Stomach (tissue), 9 donors: ENCODE data around the gene UBE2V1. TPM values are rescaled to one million over a fixed set of nuclear protein-coding genes. Genes with fewer than 3 reads are reported as not detected.

Experiments used
- DNase-seq, 2 donors: peaks; one replicate each; pipeline versions ENCODE4 v3.0.0 to v3.0.0-alpha.2; 2013 to 2019
- H3K27ac ChIP-seq, 5 donors: fragments of 200-600 bp in 4 of 5; sonication (generic) in 4 of 5; one replicate each; pipeline ENCODE4 v1.5.1; 2013 to 2019; ENCODE audit warnings: mild to moderate bottlenecking in 1 of 5, moderate library complexity in 1 of 5
- H3K27me3 ChIP-seq, 3 donors: fragments of 200-600 bp; sonication (generic); one replicate each; pipeline ENCODE4 v1.5.1; 2017 to 2019; ENCODE audit warnings: mixed run types in 1 of 3
- H3K36me3 ChIP-seq, 4 donors: fragments of 200-600 bp; sonication (generic); 1 replicate in 3 of 4; 2 replicates in 1 of 4; pipeline ENCODE4 v1.5.1; 2016 to 2019
- H3K4me1 ChIP-seq, 4 donors: fragments of 200-600 bp; sonication (generic); one replicate each; pipeline ENCODE4 v1.5.1; 2016 to 2019
- H3K4me3 ChIP-seq, 4 donors: fragments of 200-600 bp; sonication (generic) in 3 of 4; one replicate each; pipeline ENCODE4 v1.5.1; 2016 to 2019; ENCODE audit warnings: mild to moderate bottlenecking in 1 of 4
- H3K9me3 ChIP-seq, 4 donors: fragments of 200-600 bp; sonication (generic); one replicate each; pipeline ENCODE4 v1.5.1; 2016 to 2019
- CTCF ChIP-seq, 7 experiments: fragments of 450-650 bp in 4 of 7; fragments of 200-600 bp in 3 of 7; sonication (generic) in 3 of 7; IDR thresholded peaks; one replicate each; pipeline ENCODE4 v1.5.1; 2016 to 2019; ENCODE audit warnings: antibody characterized with exemption in 7 of 7, control low read depth in 2 of 7, mild to moderate bottlenecking in 1 of 7
- EP300 ChIP-seq: sonication (generic); formaldehyde crosslinking; IDR thresholded peaks from one replicate; pipeline ENCODE4 v1.6.1; 2017; ENCODE audit warnings: antibody characterized with exemption
- POLR2A ChIP-seq, 4 donors: fragments of 450-650 bp; IDR thresholded peaks; one replicate each; pipeline ENCODE4 v1.6.1; 2016; ENCODE audit warnings: antibody characterized with exemption in 4 of 4, control low read depth in 2 of 4, mild to moderate bottlenecking in 1 of 4, moderate library complexity in 1 of 4
- POLR2AphosphoS5 ChIP-seq, 3 donors: sonication (generic); formaldehyde crosslinking; IDR thresholded peaks; one replicate each; pipeline ENCODE4 v1.6.1; 2016; ENCODE audit warnings: antibody characterized with exemption in 3 of 3
- WGBS, 5 donors: extraction: QIAGEN DNeasy Blood & Tissue Kit in 3 of 5; methylation state at CpG; one replicate each; pipeline versions ENCODE4 v1.1.5 to v1.1.7; 2013 to 2018; 5-methylcytosine and 5-hydroxymethylcytosine counted together
- intact Hi-C: fragments of 100-400 bp; cut with DNase I; formaldehyde crosslinking; loops from one replicate; pipeline ENCODE4 v1.15.1; 2023; ENCODE audit warnings: low total_unique reads
- polyA plus RNA-seq, 3 donors: library from polyadenylated mRNA; stranded (reverse); fragments of 200-250 nt; gene quantifications; one replicate each; pipeline ENCODE4 v1.2.3, GENCODE V29; 2013
- total RNA-seq, 5 donors: library from RNA; depleted of rRNA; stranded (reverse); fragments of >200 nt; gene quantifications; one replicate each; pipeline versions ENCODE4 v1.1.0 to v1.2.3, GENCODE V29; 2014 to 2016
- donor health status: healthy with polysubstance abuse.
- donor health status: Bipolar disorder and iron deficiency.
- donor health status: healthy.

UBE2V1 gene
- total and polyA plus RNA-seq, 8 donors, result 52.6 to 111 (median 72.5) TPM

DNA sequence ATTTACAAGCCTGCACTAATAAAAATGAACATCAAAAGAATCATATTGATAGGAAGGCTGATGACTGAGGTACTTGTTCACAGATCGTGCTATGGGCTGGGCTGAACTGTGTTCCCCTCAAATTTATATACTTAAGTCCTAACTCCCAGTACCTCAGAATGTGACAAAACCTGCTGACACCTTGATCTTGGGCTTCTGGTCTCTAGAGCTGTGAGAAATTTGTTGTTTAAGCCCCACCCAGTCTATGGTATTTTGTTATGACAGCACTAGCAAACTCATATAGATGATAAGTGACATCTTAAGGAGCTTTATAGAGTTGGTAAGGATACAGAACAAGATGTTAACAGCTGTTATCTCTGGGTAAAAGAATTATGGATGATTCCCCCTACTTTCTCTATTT is 13.8 kb downstream of the UBE2V1 start:
- 20 to 41% (median 28%) methylated on average over 1 of the region's 1 CpG for WGBS, 5 donors
- TF ChIP-seq EP300 (no peak), POLR2AphosphoS5 (IDR thresholded peaks at IDR 0.05) (no peak), CTCF (IDR thresholded peaks at IDR 0.05) (no peak), POLR2A (IDR thresholded peaks at IDR 0.05) (no peak)
- no peaks in the 10 kb centered on the region for H3K9me3 ChIP-seq
- no peak for DNase-seq
- H3K4me1 ChIP-seq, result peaks cover 31 to 76% (median 56%) of the 10 kb centered on the region in 4 donors
- no peaks in the 10 kb centered on the region for H3K27me3 ChIP-seq
- H3K27ac ChIP-seq, result peak overlapping the region in 1 of 5 donors; percentile 46
- peaks cover 10 to 35% (median 29%) of the 10 kb centered on the region in 4 donors for H3K36me3 ChIP-seq
- intact Hi-C loops, result no loop called here
- H3K4me3 ChIP-seq, result no peak overlapping the region

GRCh38 chr20:50098259-50098658 is 14.7 kb downstream of the UBE2V1 start:
- H3K4me1 ChIP-seq, result peaks cover 31 to 68% (median 51%) of the 10 kb centered on the region in 4 donors
- peaks cover 10 to 40% (median 34%) of the 10 kb centered on the region in 4 donors for H3K36me3 ChIP-seq
- WGBS, 5 donors, result 38 to 57% (median 50%) methylated on average over 2 of the region's 2 CpGs
- TF ChIP-seq POLR2AphosphoS5 (IDR thresholded peaks at IDR 0.05) (no peak), EP300 (no peak), POLR2A (IDR thresholded peaks at IDR 0.05) (no peak), CTCF (IDR thresholded peaks at IDR 0.05) (no peak)
- peak overlapping the region in 1 of 5 donors; percentile 4 for H3K27ac ChIP-seq
- no peak for DNase-seq
- no peaks in the 10 kb centered on the region for H3K9me3 ChIP-seq
- H3K27me3 ChIP-seq, result no peaks in the 10 kb centered on the region
- H3K4me3 ChIP-seq, result no peak overlapping the region
- intact Hi-C loops, result no loop called here

DNA sequence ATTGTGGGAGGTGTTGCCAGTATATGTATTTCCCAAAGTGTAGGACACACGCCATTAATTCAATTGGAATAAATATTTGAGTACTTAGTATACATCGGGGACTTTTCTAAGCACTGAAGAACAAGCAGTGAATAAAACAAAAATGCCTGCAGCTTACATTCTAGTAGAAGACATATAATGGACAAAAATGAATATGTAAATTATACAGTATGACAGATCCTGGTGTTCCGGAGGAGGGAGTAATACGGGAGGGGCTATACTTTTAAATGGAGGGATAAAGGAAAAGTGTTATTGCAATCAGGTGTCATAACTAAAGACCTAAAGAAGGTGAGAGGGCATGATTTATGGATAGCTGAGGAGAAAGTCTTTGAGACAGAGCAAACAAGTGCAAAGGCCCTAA is 15.1 kb downstream of the UBE2V1 start:
- Histone ChIP-seq H3K27ac (peak overlapping the region in 1 of 5 donors; percentile 4), H3K4me1 (peaks cover 31 to 66% (median 51%) of the 10 kb centered on the region in 4 donors), H3K9me3 (no peaks in the 10 kb centered on the region), H3K27me3 (no peaks in the 10 kb centered on the region), H3K36me3 (peaks cover 10 to 44% (median 36%) of the 10 kb centered on the region in 4 donors), H3K4me3 (no peak overlapping the region)
- TF ChIP-seq POLR2AphosphoS5 (IDR thresholded peaks at IDR 0.05) (no peak), CTCF (IDR thresholded peaks at IDR 0.05) (no peak), POLR2A (IDR thresholded peaks at IDR 0.05) (no peak), EP300 (no peak)
- DNase-seq, result no peak
- WGBS, 5 donors, result 65 to 90% (median 81%) methylated on average over 4 of the region's 4 CpGs
- intact Hi-C loops, result no loop called here

DNA sequence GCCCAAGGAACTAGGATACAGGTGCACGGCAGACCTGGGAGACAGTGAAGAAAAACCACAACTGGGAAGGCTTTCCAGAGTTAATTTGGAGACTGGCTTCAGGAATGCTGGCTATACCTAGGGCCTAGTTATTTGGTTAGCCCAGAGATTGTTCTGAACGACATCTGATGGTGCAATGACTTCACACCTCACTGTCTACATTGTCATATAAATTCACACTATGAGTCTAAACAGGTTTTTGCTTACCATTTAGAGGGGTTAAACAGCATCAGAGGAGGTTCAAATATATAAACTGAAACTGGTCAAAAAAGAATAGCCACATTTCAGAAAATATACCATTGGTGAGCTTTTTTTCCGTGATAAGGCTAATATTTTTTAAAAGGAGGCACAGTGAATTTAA is 16.7 kb downstream of the UBE2V1 start:
- Histone ChIP-seq H3K36me3 (peaks cover 10 to 58% (median 40%) of the 10 kb centered on the region in 4 donors), H3K27me3 (no peaks in the 10 kb centered on the region), H3K27ac (no peak overlapping the region), H3K4me3 (no peak overlapping the region), H3K4me1 (peaks cover 23 to 62% (median 43%) of the 10 kb centered on the region in 4 donors), H3K9me3 (no peaks in the 10 kb centered on the region)
- intact Hi-C loops, result no loop called here
- no peak for DNase-seq
- 86 to 92% (median 88%) methylated on average over 3 of the region's 3 CpGs for WGBS, 5 donors
- TF ChIP-seq POLR2A (IDR thresholded peaks at IDR 0.05), result no peak
- TF ChIP-seq CTCF (IDR thresholded peaks at IDR 0.05), result no peak
- no peak for TF ChIP-seq POLR2AphosphoS5 (IDR thresholded peaks at IDR 0.05)
- no peak for TF ChIP-seq EP300
